Left ventricle myocardium inferior (tissue), 1 donor: ENCODE data around the gene FAM174B. TPM values are rescaled to one million over a fixed set of nuclear protein-coding genes. Genes with fewer than 3 reads are reported as not detected.

ENCODE experiments used
- DNase-seq: peaks from one replicate; pipeline ENCODE4 v3.0.0-alpha.2; 2020
- H3K27ac ChIP-seq: fragments of 200-600 bp; replicated peaks from 2 replicates; pipeline ENCODE4 v1.8.0; 2021
- H3K27me3 ChIP-seq: fragments of 200-600 bp; 2 replicates; pipeline ENCODE4 v1.8.0; 2021; ENCODE audit warnings: low read depth
- H3K36me3 ChIP-seq: fragments of 200-600 bp; 2 replicates; pipeline ENCODE4 v1.8.0; 2021
- H3K4me1 ChIP-seq: fragments of 200-600 bp; 2 replicates; pipeline ENCODE4 v1.8.0; 2021
- H3K4me3 ChIP-seq: fragments of 200-600 bp; 2 replicates; pipeline ENCODE4 v1.8.0; 2021; ENCODE audit warnings: mild to moderate bottlenecking, moderate library complexity
- H3K9me3 ChIP-seq: fragments of 200-600 bp; replicated peaks from 2 replicates; pipeline ENCODE4 v1.8.0; 2021
- intact Hi-C: fragments of 100-400 bp; cut with micrococcal nuclease; formaldehyde crosslinking; loops from one replicate; pipeline ENCODE4 v1.11.0; 2022
- total RNA-seq: library from RNA; stranded (reverse); fragmentation: NEBNext Ultra II Directional; extraction: Animal tissue kit (Norgen Biotek cat#: 25700); gene quantifications from one replicate; pipeline ENCODE4 v1.2.1, GENCODE V29; 2021
- TF ChIP-seq, protein P1 (sequence below): fragments of 200-600 bp; IDR thresholded peaks from 2 replicates; pipeline ENCODE4 v1.8.0; 2021; ENCODE audit warnings: antibody characterized with exemption, mild to moderate bottlenecking, borderline replicate concordance
- donor health status: DM: no; HTN: yes; CAD: no; lungs with severe emphysema.

Gene FAM174B
- total RNA-seq, 1 donor from 2014 or later: 17.1 TPM

DNA sequence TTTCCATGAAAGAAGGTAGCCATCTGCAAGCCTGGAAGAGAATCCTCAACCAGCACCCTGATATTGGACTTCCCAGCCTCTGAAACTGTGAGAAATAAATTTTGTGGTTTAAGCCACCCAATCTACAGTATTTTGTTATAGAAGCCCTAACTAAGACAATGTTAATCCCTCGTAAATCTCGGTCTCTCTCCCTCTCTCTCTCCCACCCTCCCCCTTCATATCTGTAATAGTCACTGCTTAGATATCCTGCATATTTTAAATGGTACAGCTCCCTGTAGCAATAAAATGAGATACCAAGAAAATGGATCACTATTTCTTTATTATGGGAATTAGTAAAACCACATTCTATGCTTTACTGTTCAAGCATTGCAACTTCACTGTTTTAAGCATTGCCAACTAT, 21.0 kb upstream of the FAM174B start:
- intact Hi-C loops: no loop called here
- Histone ChIP-seq H3K27me3 (no peaks in the 10 kb centered on the region), H3K4me1 (peaks cover 5% of the 10 kb centered on the region), H3K9me3 (no peaks in the 10 kb centered on the region), H3K27ac (no peak overlapping the region), H3K36me3 (no peaks in the 10 kb centered on the region), H3K4me3 (no peak overlapping the region)
- no peak for DNase-seq
- TF ChIP-seq, protein P1, sequence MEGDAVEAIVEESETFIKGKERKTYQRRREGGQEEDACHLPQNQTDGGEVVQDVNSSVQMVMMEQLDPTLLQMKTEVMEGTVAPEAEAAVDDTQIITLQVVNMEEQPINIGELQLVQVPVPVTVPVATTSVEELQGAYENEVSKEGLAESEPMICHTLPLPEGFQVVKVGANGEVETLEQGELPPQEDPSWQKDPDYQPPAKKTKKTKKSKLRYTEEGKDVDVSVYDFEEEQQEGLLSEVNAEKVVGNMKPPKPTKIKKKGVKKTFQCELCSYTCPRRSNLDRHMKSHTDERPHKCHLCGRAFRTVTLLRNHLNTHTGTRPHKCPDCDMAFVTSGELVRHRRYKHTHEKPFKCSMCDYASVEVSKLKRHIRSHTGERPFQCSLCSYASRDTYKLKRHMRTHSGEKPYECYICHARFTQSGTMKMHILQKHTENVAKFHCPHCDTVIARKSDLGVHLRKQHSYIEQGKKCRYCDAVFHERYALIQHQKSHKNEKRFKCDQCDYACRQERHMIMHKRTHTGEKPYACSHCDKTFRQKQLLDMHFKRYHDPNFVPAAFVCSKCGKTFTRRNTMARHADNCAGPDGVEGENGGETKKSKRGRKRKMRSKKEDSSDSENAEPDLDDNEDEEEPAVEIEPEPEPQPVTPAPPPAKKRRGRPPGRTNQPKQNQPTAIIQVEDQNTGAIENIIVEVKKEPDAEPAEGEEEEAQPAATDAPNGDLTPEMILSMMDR: no peak

GRCh38 chr15:92675485-92675884, 19.9 kb upstream of the FAM174B start:
- no peak overlapping the region for H3K27ac ChIP-seq
- no peaks in the 10 kb centered on the region for H3K36me3 ChIP-seq
- intact Hi-C loops: no loop called here

DNA sequence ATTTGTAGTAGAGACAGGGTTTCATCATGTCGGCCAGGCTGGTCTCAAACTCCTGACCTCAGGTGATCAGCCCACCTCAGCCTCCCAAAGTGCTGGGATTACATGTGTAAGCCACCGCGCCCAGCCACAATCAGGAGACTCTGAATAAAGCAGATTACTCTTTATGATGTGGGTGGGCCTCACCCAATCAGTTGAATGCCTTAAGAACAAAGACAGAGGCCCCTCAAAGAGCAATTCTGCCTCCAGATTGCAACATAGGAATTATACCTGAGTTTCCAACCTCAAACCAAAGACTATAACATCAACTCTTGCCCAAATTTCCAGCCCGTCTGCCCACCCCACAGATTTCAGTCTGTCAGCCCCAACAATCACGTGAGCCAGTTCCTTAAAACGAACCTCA, 18.8 kb upstream of the FAM174B start:
- H3K4me3 ChIP-seq: no peak overlapping the region
- TF ChIP-seq, protein P1: no peak
- H3K9me3 ChIP-seq: no peaks in the 10 kb centered on the region
- no peak for DNase-seq
- H3K27ac ChIP-seq: no peak overlapping the region
- H3K36me3 ChIP-seq: no peaks in the 10 kb centered on the region
- intact Hi-C loops: no loop called here
- no peaks in the 10 kb centered on the region for H3K27me3 ChIP-seq
- peaks cover 4% of the 10 kb centered on the region for H3K4me1 ChIP-seq

More at GRCh38 chr15:92675485-92675884, 19.9 kb upstream of the FAM174B start:
- H3K9me3 ChIP-seq: no peaks in the 10 kb centered on the region
- no peak for DNase-seq
- no peaks in the 10 kb centered on the region for H3K27me3 ChIP-seq
- H3K4me1 ChIP-seq: peaks cover 4% of the 10 kb centered on the region
- H3K4me3 ChIP-seq: no peak overlapping the region
- TF ChIP-seq, protein P1: no peak

- intact Hi-C loops: no loop called here
- H3K27me3 ChIP-seq: no peaks in the 10 kb centered on the region
- no peak for DNase-seq
- TF ChIP-seq, protein P1: no peak
- no peak overlapping the region for H3K4me3 ChIP-seq
- H3K9me3 ChIP-seq: no peaks in the 10 kb centered on the region
- H3K4me1 ChIP-seq: peaks cover 11% of the 10 kb centered on the region
- H3K36me3 ChIP-seq: no peaks in the 10 kb centered on the region
- H3K27ac ChIP-seq: no peak overlapping the region
Measured at GRCh38 chr15:92672102-92672501, 16.5 kb upstream of the FAM174B start.

GRCh38 chr15:92671406-92671805, 15.8 kb upstream of the FAM174B start:
- H3K9me3 ChIP-seq: no peaks in the 10 kb centered on the region
- peaks cover 18% of the 10 kb centered on the region for H3K4me1 ChIP-seq
- TF ChIP-seq, protein P1: no peak
- no peak overlapping the region for H3K4me3 ChIP-seq
- DNase-seq: no peak
- no peaks in the 10 kb centered on the region for H3K27me3 ChIP-seq
- intact Hi-C loops: no loop called here
- no peak overlapping the region for H3K27ac ChIP-seq
- H3K36me3 ChIP-seq: no peaks in the 10 kb centered on the region

GRCh38 chr15:92670621-92671020, 15.0 kb upstream of the FAM174B start:
- peaks cover 26% of the 10 kb centered on the region for H3K4me1 ChIP-seq
- H3K27me3 ChIP-seq: no peaks in the 10 kb centered on the region
- TF ChIP-seq, protein P1: no peak
- no peaks in the 10 kb centered on the region for H3K9me3 ChIP-seq
- intact Hi-C loops: no loop called here
- H3K36me3 ChIP-seq: no peaks in the 10 kb centered on the region
- no peak overlapping the region for H3K4me3 ChIP-seq
- H3K27ac ChIP-seq: no peak overlapping the region
- no peak for DNase-seq
